Right lobe of liver (tissue), 4 donors: ENCODE results near the gene CPNE2.

Experiments used
- CTCF ChIP-seq, 4 donors: fragments of 200-600 bp in 3 of 4; fragments of 450-650 bp in 1 of 4; IDR thresholded peaks; one replicate each; pipeline versions ENCODE4 v1.5.1 to v1.8.0; 2016 to 2022; ENCODE audit warnings: antibody characterized with exemption in 4 of 4, mild to moderate bottlenecking in 2 of 4
- POLR2A ChIP-seq: fragments of 450-650 bp; IDR thresholded peaks from one replicate; pipeline ENCODE4 v1.6.1; 2017; ENCODE audit warnings: antibody characterized with exemption, mild to moderate bottlenecking
- donor health status: DM: no; HTN: no; CAD: no.
- donor health status: DM: no; HTN: no; CAD: no.
- donor health status: DM: no; HTN: yes; CAD: no.

- TF ChIP-seq POLR2A = no peak
- no peak for TF ChIP-seq CTCF (IDR thresholded peaks at IDR 0.05)
These were observed 93.1 kb downstream of the CPNE2 start for GRCh38 chr16:57185446-57185944.
